GM23338 (cell line): ENCODE measurements around the gene ZNF792. TPM values are rescaled to one million over a fixed set of nuclear protein-coding genes. Genes with fewer than 3 reads are reported as not detected.

Experiments
- ATAC-seq: fragments of 200-7000 bp; cut with Tn5 transposase; 3 replicates; pipeline ENCODE4 v1.9.1; 2020
- DNase-seq: peaks from one replicate; pipeline ENCODE4 v3.0.0-alpha.2; 2015; ENCODE audit warnings: low spot score
- H2AFZ ChIP-seq: fragments of 200-600 bp; sonication (generic); 2 replicates; pipeline ENCODE4 v1.8.0; 2016; ENCODE audit warnings: antibody characterized with exemption, mild to moderate bottlenecking, moderate library complexity
- H3F3A ChIP-seq: fragments of 200-600 bp; sonication (generic); replicated peaks from 2 replicates; pipeline ENCODE4 v1.8.0; 2017; ENCODE audit warnings: antibody characterized with exemption, mixed run types, low read depth
- H3K27ac ChIP-seq: fragments of 200-600 bp; sonication (generic); 2 replicates; pipeline ENCODE4 v1.6.1; 2016; ENCODE audit warnings: low read depth
- H3K27me3 ChIP-seq: fragments of 200-600 bp; sonication (generic); 2 replicates; pipeline ENCODE4 v1.8.0; 2016; ENCODE audit warnings: mild to moderate bottlenecking, mixed run types, moderate library complexity; ENCODE audit not compliant: insufficient read depth
- H3K36me3 ChIP-seq: fragments of 200-600 bp; sonication (generic); 2 replicates; pipeline ENCODE4 v1.8.0; 2016; ENCODE audit warnings: mild to moderate bottlenecking; ENCODE audit not compliant: insufficient read depth
- H3K4me1 ChIP-seq: fragments of 200-600 bp; sonication (generic); 2 replicates; pipeline ENCODE4 v1.8.0; 2016; ENCODE audit warnings: mild to moderate bottlenecking, moderate library complexity; ENCODE audit not compliant: insufficient read depth
- H3K4me2 ChIP-seq: fragments of 200-600 bp; sonication (generic); 2 replicates; pipeline ENCODE4 v1.7.1; 2017; ENCODE audit warnings: mixed run types
- H3K4me3 ChIP-seq: fragments of 200-600 bp; sonication (generic); 2 replicates; pipeline ENCODE4 v1.6.1; 2016; ENCODE audit warnings: mixed run types
- H3K79me2 ChIP-seq: fragments of 200-600 bp; sonication (generic); replicated peaks from 2 replicates; pipeline ENCODE4 v1.8.0; 2017; ENCODE audit warnings: mild to moderate bottlenecking; ENCODE audit not compliant: insufficient read depth
- H3K9me2 ChIP-seq: fragments of 200-600 bp; sonication (generic); 2 replicates; pipeline ENCODE4 v1.8.0; 2017; ENCODE audit not compliant: insufficient read depth
- H4K20me1 ChIP-seq: fragments of 200-600 bp; sonication (generic); replicated peaks from 2 replicates; pipeline ENCODE4 v1.8.0; 2017; ENCODE audit warnings: mild to moderate bottlenecking; ENCODE audit not compliant: insufficient read depth
- H3K27ac Mint-ChIP-seq: 2 replicates; pipeline ENCODE4 v1.8.0; 2020; ENCODE audit warnings: inconsistent platforms, mild to moderate bottlenecking, moderate library complexity, mixed read lengths
- H3K27me3 Mint-ChIP-seq: 3 replicates; pipeline ENCODE4 v1.8.0; 2022; ENCODE audit warnings: low read depth, mild to moderate bottlenecking, moderate library complexity, mixed read lengths, inconsistent platforms; ENCODE audit not compliant: insufficient read depth, poor library complexity
- H3K36me3 Mint-ChIP-seq: 3 replicates; pipeline ENCODE4 v1.8.0; 2021; ENCODE audit warnings: low read depth, mild to moderate bottlenecking, inconsistent platforms, moderate library complexity, mixed read lengths
- H3K4me1 Mint-ChIP-seq: 3 replicates; pipeline ENCODE4 v1.8.0; 2020; ENCODE audit warnings: mild to moderate bottlenecking, inconsistent platforms, mixed read lengths
- H3K4me3 Mint-ChIP-seq: 3 replicates; pipeline ENCODE4 v1.8.0; 2021; ENCODE audit warnings: moderate library complexity, mild to moderate bottlenecking, inconsistent platforms, mixed read lengths
- H3K9me3 Mint-ChIP-seq: 3 replicates; pipeline ENCODE4 v1.8.0; 2020; ENCODE audit warnings: moderate library complexity, mild to moderate bottlenecking, inconsistent platforms, mixed read lengths
- CREB1 ChIP-seq: fragments of 250-450 bp; sonication (Bioruptor Pico); IDR thresholded peaks from 2 replicates; pipeline ENCODE4 v1.5.0; 2020; ENCODE audit warnings: low read depth, mild to moderate bottlenecking, moderate library complexity
- ETS1 ChIP-seq: IDR thresholded peaks from 2 replicates; pipeline ENCODE4 v1.6.1; 2016; ENCODE audit warnings: antibody characterized with exemption
- STAT1 ChIP-seq: IDR thresholded peaks from one replicate; pipeline ENCODE4 v1.6.1; 2016; ENCODE audit warnings: antibody characterized with exemption; ENCODE audit not compliant: unreplicated experiment
- ZNF462 ChIP-seq: fragments of 250-450 bp; sonication (Bioruptor Pico); IDR thresholded peaks from 2 replicates; pipeline ENCODE4 v1.5.0; 2020; ENCODE audit warnings: mild to moderate bottlenecking, moderate library complexity
- polyA plus RNA-seq: library from polyadenylated mRNA; unstranded; fragments of >200 nt; fragmentation: Nextera tagmentation; extraction: Ambion mirVana; gene quantifications from 2 replicates; pipeline ENCODE4 v1.2.1, GENCODE V29; 2016
- total RNA-seq: library from RNA; depleted of rRNA; stranded (reverse); fragments of >200 nt; shearing (Covaris generic); gene quantifications from 2 replicates; pipeline ENCODE4 v1.2.3, GENCODE V29; 2014

ZNF792 gene
- total and polyA plus RNA-seq, 2 experiments from 2014 or later: 1.3 to 12.8 TPM

- TF ChIP-seq ZNF462 (CRISPR knock-in tag): no peak
These were observed 19.8 kb upstream of the ZNF792 start (continued) for GRCh38 chr19:34983786-34984185.

- peaks cover 14% of the 10 kb centered on the region for H3K9me3 Mint-ChIP-seq
- TF ChIP-seq ZNF462 (CRISPR knock-in tag) (no peak), STAT1 (no peak), CREB1 (CRISPR knock-in tag) (no peak), ETS1 (no peak)
These were observed 18.2 kb upstream of the ZNF792 start for GRCh38 chr19:34982275-34982674.

More at GRCh38 chr19:34982275-34982674, 18.2 kb upstream of the ZNF792 start:
- Mint-ChIP-seq H3K27ac (no peak overlapping the region), H3K36me3 (peaks cover 7% of the 10 kb centered on the region), H3K27me3 (peaks cover 2% of the 10 kb centered on the region), H3K4me1 (peaks cover 14% of the 10 kb centered on the region), H3K4me3 (no peak overlapping the region)
- Histone ChIP-seq H3K36me3 (0 out of 2 replicates have a peak, but pooled peaks cover 3% of the 10 kb centered on the region), H4K20me1 (no peaks in the 10 kb centered on the region), H3K27me3 (no peaks in the 10 kb centered on the region), H3K79me2 (no peaks in the 10 kb centered on the region), H3K27ac (peak overlapping the region; percentile 64; the same call in 1 of the 2 replicates), H3K4me1 (peaks cover 11% of the 10 kb centered on the region), H3F3A (no peaks in the 10 kb centered on the region), H3K4me2 (no peak overlapping the region), H2AFZ (peak overlapping the region; percentile 86), H3K9me2 (no peaks in the 10 kb centered on the region), H3K4me3 (no peak overlapping the region)
- ATAC-seq: no peak
- no peak for DNase-seq
